Mucosa of descending colon (tissue), 3 donors: ENCODE data around the gene TMEM178B. TPM values are rescaled to one million over a fixed set of nuclear protein-coding genes. Genes with fewer than 3 reads are reported as not detected.

Experiments
- ATAC-seq: fragments of 200-7000 bp; cut with Tn5 transposase; one replicate; pipeline ENCODE4 v1.9.1; 2020; ENCODE audit warnings: mild to moderate bottlenecking, moderate library complexity
- DNase-seq, 3 donors: peaks; one replicate each; pipeline ENCODE4 v3.0.0-alpha.2; 2020
- H3K36me3 ChIP-seq: fragments of 200-600 bp; one replicate; pipeline ENCODE4 v1.8.0; 2021; ENCODE audit warnings: low read depth, mild to moderate bottlenecking
- H3K4me1 ChIP-seq: fragments of 200-600 bp; one replicate; pipeline ENCODE4 v1.8.0; 2021; ENCODE audit warnings: low read depth, mild to moderate bottlenecking
- H3K4me3 ChIP-seq: fragments of 200-600 bp; one replicate; pipeline ENCODE4 v1.8.0; 2021; ENCODE audit warnings: mild to moderate bottlenecking
- H3K9me3 ChIP-seq: fragments of 200-600 bp; one replicate; pipeline ENCODE4 v1.8.0; 2021; ENCODE audit warnings: mild to moderate bottlenecking
- intact Hi-C, 2 donors: fragments of 100-400 bp; cut with DNase I in 1 of 2; cut with micrococcal nuclease in 1 of 2; formaldehyde crosslinking; loops; one replicate each; pipeline versions ENCODE4 v1.11.0 to v1.11.1; 2022; cut with DNase I, micrococcal nuclease
- total RNA-seq, 3 donors: library from RNA; stranded (reverse); fragmentation: NEBNext Ultra II Directional in 2 of 3; extraction: Animal tissue kit (Norgen Biotek cat#: 25700) in 2 of 3; gene quantifications; one replicate each; pipeline versions ENCODE4 v1.2.1 to v1.2.4, GENCODE V29; 2021 to 2023
- TF ChIP-seq, protein P1 (sequence below): fragments of 200-600 bp; IDR thresholded peaks from one replicate; pipeline ENCODE4 v1.8.0; 2022; ENCODE audit warnings: antibody characterized with exemption, mild to moderate bottlenecking
- donor health status: DM: no; HTN: no; CAD: no; lungs with moderate emphysema.
- donor health status: DM: no; HTN: no; CAD: no.
- donor health status: DM: no; HTN: yes; CAD: no.

TMEM178B gene
- total RNA-seq, 3 donors from 2014 or later = 0.22 to 2.0 (median 0.32) TPM

DNA sequence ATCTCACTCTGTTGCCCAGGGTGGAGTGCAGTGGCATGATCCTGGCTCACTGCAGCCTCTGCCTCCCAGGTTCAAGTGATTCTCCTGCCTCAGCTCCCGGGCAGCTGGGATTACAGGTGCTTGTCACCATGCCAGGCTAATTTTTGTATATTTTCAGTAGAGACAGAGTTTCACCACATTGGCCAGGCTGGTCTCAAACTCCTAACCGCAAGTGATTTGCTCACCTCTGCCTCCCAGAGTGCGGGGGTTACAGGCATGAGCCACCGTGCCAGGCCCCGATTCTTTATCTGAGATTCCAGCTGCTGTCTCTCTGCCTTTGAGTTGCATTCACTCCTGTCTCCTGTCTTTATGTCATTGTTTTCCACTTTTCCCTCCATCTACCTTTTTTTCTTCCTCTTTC lies 168.7 kb downstream of the TMEM178B start:
- no peaks in the 10 kb centered on the region for H3K9me3 ChIP-seq
- TF ChIP-seq, protein P1, sequence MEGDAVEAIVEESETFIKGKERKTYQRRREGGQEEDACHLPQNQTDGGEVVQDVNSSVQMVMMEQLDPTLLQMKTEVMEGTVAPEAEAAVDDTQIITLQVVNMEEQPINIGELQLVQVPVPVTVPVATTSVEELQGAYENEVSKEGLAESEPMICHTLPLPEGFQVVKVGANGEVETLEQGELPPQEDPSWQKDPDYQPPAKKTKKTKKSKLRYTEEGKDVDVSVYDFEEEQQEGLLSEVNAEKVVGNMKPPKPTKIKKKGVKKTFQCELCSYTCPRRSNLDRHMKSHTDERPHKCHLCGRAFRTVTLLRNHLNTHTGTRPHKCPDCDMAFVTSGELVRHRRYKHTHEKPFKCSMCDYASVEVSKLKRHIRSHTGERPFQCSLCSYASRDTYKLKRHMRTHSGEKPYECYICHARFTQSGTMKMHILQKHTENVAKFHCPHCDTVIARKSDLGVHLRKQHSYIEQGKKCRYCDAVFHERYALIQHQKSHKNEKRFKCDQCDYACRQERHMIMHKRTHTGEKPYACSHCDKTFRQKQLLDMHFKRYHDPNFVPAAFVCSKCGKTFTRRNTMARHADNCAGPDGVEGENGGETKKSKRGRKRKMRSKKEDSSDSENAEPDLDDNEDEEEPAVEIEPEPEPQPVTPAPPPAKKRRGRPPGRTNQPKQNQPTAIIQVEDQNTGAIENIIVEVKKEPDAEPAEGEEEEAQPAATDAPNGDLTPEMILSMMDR = no peak
- no peak overlapping the region for H3K4me3 ChIP-seq
- H3K36me3 ChIP-seq = no peaks in the 10 kb centered on the region
- intact Hi-C loops = no loop called here
- H3K4me1 ChIP-seq = no peaks in the 10 kb centered on the region
- DNase-seq = no peak
- no peak for ATAC-seq

DNA sequence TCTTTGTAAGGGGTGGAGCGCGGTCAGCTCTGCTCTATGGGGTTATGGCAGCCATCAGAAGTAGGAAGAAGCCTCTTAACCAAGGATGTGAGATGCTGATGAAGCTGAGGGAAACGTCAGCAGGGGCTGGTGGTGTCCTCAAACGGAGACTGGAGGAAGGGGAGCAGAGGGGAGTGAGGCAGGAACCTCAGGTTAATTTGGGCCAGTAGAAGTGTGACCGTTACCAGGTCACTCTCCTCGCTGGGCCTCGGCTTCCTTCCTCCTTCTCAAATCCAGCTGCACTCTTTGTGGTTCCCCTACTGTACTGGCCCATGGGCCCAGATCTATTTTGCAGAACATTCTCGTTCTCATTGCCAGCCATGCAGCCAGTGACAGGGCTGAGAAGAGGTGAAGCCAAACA lies 169.5 kb downstream of the TMEM178B start:
- no peaks in the 10 kb centered on the region for H3K4me1 ChIP-seq
- intact Hi-C loops = no loop called here
- DNase-seq = no peak
- no peak overlapping the region for H3K4me3 ChIP-seq
- ATAC-seq = no peak
- H3K9me3 ChIP-seq = no peaks in the 10 kb centered on the region
- H3K36me3 ChIP-seq = no peaks in the 10 kb centered on the region
- TF ChIP-seq, protein P1 = no peak

DNA sequence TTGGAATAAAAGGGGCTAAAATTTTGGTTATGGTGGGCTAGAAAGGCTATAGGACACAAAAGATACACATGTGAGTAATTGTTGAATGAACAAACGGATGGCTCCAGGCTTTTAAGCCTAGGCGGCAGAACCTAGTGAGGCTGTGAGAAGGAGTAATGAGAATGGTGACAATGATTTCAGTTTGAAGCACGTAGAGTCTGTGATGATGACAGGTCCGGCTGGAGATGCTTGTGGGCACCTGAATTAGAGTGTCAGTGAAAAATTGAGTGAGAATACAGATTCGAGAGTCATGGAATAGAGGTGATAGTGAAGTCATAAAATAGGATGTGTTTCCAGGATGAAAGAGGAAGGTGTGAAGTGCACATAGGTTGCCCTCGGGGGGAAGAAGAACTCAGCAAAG lies 170.6 kb downstream of the TMEM178B start:
- no peaks in the 10 kb centered on the region for H3K36me3 ChIP-seq
- intact Hi-C loops = no loop called here

DNA sequence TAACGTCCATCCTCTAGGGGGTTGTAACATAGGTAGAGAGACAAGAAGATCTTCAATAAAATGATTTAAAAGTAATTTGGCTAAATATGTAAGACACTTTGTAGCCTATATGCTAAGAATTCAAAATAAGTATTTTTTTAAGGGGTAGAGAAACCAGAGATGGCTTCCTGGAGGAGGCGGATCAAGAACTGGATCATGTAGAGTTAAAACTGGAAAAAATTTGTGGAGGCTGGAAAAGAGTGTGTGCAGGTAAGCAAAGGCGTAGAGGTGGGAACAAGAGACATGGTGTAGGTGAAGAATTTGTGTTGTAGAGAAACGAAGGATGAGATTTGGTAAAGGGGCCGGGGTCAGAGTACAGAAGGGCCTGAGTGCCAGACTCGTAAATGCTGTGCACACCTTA lies 172.6 kb downstream of the TMEM178B start:
- H3K9me3 ChIP-seq = no peaks in the 10 kb centered on the region
- TF ChIP-seq, protein P1 = no peak
- H3K4me1 ChIP-seq = no peaks in the 10 kb centered on the region
- DNase-seq (no peak), ATAC-seq (no peak)
- no peak overlapping the region for H3K4me3 ChIP-seq
- intact Hi-C loops = no loop called here
- H3K36me3 ChIP-seq = no peaks in the 10 kb centered on the region

More for the DNA sequence above, 170.6 kb downstream of the TMEM178B start:
- Histone ChIP-seq H3K9me3 (no peaks in the 10 kb centered on the region), H3K4me1 (no peaks in the 10 kb centered on the region), H3K4me3 (no peak overlapping the region)
- TF ChIP-seq, protein P1 = no peak
- ATAC-seq (no peak), DNase-seq (no peak)

DNA sequence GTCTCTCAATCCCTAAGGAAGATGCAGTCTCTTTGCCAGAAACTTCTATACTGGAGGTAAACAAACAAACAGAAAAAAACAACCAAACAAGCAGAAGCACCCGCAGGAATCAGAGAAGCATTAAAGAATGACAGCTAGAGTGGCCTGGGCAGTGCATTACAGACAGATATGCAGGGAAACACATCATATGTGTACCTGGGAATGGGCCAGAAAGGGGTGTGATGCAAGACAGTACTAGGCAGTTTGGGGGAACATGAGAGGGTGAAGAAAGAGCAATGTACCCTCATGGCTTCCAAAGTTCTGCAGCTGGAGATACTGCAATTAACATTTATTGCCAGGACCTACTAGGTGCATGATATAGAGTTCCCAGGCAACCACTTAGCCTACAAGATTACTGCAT lies 177.3 kb downstream of the TMEM178B start:
- TF ChIP-seq, protein P1 = no peak
- DNase-seq (no peak), ATAC-seq (no peak)
- Histone ChIP-seq H3K4me1 (no peaks in the 10 kb centered on the region), H3K36me3 (no peaks in the 10 kb centered on the region), H3K9me3 (no peaks in the 10 kb centered on the region), H3K4me3 (no peak overlapping the region)
- intact Hi-C loops = no loop called here

DNA sequence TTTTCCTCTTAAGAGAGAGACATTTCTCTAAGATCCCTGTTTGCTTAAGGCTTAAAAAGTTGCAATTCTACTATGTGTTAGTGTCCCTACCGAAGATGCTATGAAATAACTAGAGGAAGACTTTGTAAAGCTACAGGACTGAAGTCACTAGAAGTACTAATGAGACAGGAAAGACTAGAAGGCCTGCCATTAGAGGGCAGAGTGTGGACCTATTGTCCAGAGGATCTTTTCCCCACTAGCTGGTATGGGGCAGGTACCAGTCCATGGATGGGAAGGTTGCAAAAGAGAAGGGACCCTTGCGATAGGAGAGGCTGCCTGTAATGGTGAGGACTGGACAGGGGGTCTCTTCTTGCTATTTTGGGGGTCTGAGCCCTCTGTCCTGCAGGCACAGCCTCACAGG lies 178.1 kb downstream of the TMEM178B start:
- Histone ChIP-seq H3K36me3 (no peaks in the 10 kb centered on the region), H3K4me1 (no peaks in the 10 kb centered on the region), H3K9me3 (no peaks in the 10 kb centered on the region), H3K4me3 (no peak overlapping the region)
- DNase-seq = no peak
- intact Hi-C loops = no loop called here
- TF ChIP-seq, protein P1 = no peak
- ATAC-seq = no peak
